GM19328 (cell line): ENCODE data around the gene RAG2.

Experiments
- ATAC-seq: cut with Tn5 transposase; IDR thresholded peaks from one replicate; pipeline ENCODE4 v1.9.1; 2021; ENCODE audit warnings: mild to moderate bottlenecking, moderate library complexity; ENCODE audit not compliant: unreplicated experiment

Gene RAG2

DNA sequence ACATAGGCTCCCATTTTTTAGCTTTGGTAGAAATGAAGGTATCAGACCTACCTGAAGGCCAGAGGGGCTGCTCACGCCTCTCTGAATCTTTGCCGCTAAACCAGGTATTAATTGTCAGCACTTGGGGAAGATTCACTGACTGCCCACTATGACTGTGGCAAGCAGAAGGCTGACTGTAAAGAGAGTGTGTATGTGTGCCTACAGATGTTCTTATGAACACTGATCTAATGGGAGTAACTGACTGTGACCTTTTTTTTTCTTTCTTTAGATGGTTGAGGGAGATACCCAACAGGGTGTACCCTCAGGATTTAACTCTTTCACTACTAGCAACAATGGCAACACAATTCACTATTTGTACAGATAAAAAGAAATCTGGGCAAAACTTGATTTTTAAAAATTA, at the start of gene RAG2:
RAG2 (minus strand) TSS at position 186 of the 400 bp plus-strand sequence. CDS start 4,068 bp downstream, outside the sequence.
- no peak for ATAC-seq

GRCh38 chr11:36638556-36638955, 40.5 kb upstream of the RAG2 start:
- ATAC-seq, result no peak

GRCh38 chr11:36635066-36635862, 37.2 kb upstream of the RAG2 start:
- ATAC-seq, result no peak

DNA sequence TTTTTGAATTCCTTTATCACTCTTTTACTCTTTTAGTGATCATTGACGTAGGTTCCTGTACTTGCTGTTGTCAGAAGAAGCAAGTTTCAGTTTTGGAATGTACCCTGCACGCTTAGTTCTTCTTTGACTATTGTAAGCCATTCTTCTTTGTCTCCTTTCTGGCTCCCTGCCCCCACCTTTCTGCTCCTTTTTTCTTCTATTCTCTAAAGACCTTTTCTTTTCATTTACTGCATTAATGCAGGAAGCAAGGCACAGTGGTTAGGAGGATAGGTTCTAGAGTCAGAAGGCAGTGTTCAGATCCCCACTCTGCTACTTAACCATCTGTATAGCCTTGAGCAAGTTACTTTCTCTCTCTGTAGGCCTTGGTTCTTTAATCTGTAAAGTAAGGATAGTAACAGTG, 33.7 kb upstream of the RAG2 start:
- ATAC-seq, result no peak

DNA sequence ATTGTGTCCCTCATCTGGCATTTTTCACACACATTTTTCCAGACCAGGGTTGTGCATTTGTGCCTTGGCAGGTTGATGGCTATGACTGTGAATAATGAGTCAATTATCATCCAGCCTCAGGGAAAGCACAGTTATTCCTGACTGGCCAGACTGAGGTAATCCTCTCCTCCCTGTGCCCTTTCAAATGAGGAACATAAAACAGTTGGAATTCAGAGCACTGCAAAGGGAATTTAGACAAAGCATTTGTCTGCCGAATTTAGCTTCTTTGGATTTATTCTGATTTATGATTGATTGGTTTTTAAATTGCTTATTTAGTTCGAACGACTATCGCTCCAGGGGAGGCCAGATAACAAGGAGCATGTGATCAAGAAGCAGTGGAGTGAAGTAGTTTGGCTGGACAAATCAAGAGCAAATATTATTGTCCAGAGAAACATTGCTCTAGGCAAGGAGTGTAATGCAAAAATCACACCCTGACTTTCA, 30.8 kb upstream of the RAG2 start:
- no peak for ATAC-seq

GRCh38 chr11:36628141-36628540, 30.1 kb upstream of the RAG2 start:
- ATAC-seq, result no peak

GRCh38 chr11:36627471-36627870, 29.4 kb upstream of the RAG2 start:
- no peak for ATAC-seq

DNA sequence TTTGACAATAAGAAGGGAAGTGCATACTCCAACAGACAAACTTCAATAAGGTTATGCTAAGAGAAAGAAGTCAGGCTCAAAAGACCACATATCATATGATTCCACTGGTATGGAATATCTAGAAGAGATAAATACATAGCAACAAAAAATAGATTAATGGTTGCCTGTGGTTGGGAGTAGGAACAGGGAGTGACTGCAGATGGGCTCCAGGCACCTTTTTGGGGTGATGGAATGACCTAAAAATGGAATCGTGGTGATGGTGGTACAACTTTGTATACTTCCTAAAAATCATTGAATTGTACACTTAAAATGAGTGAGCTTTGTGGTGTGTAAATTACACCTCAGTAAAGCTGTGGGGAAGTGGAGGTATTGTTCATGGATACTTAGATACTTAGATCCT, 29.0 kb upstream of the RAG2 start:
- ATAC-seq, result no peak

GRCh38 chr11:36623494-36623893, 25.5 kb upstream of the RAG2 start:
- no peak for ATAC-seq

- ATAC-seq, result peak; percentile 55
Measured at GRCh38 chr11:36622431-36623136, 24.5 kb upstream of the RAG2 start.

DNA sequence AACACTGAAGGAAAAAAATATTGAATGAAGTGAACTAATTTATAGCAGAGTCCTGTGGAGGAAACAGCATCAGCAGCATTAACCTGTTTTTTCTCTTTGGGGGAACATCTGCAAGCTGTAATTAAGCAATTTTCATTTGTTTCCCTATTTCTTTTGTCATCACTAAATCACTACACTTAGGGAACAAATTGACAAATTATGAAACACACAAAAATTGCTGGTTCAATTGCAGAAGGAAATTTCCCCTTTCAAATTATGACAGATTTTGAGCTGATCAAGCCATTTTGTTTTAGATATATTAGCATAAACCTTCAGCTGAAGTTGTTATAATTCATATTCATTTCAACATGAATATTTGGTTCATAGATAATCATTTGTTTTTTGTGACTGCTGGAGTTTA, 22.2 kb upstream of the RAG2 start:
- no peak for ATAC-seq

GRCh38 chr11:36619502-36619901, 21.5 kb upstream of the RAG2 start:
- ATAC-seq, result no peak

GRCh38 chr11:36618363-36619047, 20.5 kb upstream of the RAG2 start:
- no peak for ATAC-seq

DNA sequence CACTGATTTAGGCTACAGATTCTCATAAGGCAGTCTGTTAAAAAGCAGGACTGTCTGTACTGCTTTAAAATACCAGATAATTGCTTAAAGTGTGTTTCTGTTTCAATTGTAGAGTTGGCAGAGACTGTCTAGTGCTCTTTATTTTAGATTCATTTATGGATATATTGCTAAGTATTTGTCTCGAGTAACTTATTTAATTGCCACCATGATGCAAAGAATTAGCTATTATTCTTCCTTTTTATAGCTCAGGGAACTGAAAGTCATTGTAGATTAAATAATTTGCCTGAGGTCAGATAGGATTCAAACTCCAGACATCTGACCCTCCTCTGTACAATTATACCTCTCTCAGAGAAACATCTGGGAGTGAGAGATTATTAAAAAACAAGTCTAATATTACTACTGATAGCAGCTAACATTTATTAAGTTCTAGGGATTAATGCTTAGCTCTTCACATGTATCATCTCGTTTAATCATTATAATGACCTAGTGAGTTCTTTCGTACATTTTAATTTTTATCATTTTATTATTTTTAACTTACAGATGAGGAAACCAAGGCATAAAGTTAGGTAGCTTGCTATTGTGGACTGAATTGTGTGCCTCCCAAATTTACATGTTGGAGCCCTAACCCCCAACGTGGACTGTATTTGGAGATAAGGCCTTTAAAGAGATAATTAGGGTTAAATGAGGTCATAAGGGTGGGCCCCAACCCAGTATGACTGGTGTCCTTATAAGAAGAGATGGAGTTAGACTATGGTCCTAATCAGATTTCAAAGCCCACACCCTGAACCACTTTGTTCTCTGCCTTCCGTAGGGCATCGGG, 19.7 kb upstream of the RAG2 start:
- no peak for ATAC-seq

- ATAC-seq, result no peak
Measured at GRCh38 chr11:36615826-36616225, 17.8 kb upstream of the RAG2 start.

- ATAC-seq, result no peak
Measured at GRCh38 chr11:36609383-36609782, 11.3 kb upstream of the RAG2 start.

DNA sequence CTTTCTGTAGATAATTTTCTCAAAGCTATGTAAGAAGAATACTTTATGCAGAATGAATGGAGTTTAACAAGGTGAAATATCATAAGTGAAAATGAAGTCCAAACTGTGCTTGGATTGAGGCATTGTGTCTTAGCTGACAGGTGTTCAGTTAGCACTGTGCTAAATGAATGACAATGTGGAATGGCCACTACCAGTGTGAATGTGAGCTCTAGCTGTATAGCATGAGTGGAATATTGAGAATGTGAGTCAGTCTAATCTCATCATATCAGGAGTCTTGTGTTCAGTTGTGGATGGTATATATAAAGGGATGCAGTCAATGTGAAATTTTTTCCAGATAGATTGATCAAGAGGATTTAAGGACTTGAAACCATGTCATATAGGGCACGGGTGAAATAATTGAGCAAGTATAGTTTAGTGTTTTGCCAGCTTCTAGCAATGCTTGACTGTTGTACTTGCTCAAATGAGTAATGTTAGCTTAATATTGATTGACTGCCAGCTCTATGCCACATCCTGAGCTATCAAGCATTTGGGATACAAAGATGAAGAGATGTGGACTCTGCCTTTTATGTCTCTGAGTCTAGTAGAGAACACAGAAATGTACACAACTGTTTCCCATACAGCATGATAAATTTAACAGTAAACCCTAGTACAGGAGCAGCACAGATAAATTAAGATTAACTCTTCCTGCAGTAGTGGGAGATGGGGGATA, 10.6 kb upstream of the RAG2 start:
- ATAC-seq, result no peak

- ATAC-seq, result peak; percentile 68
Measured at GRCh38 chr11:36605221-36606216, 7.5 kb upstream of the RAG2 start.

DNA sequence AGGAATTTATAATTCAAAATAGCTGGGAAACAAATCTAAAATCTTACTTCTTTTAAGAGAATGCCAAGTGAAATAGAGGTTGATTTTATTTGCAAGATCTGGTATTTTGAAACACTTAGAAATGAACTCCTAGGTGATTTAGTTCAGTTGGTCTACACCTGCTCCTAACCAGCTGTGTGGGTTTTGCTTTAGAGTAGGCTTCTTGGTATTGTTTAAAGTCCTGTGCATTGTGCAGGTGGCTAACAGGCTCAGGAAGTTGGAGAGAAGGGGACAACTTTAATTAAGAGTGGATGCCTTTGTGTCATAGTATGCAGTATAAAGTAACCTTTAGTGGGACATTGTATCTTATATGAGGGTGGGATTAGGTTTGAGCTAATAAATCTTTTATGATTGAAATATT, 4.1 kb upstream of the RAG2 start:
- no peak for ATAC-seq
